AG04449 (cell line): ENCODE results near the gene HDAC4.

Experiments
- CTCF ChIA-PET: fragments of 350-600 bp; formaldehyde crosslinking; extraction: SDS; loops from one replicate; lab custom pipeline; 2021; ENCODE audit warnings: antibody characterized with exemption; lab: Yijun Ruan, JAX
- POLR2A ChIA-PET: fragments of 400-600, 350-600 bp; formaldehyde crosslinking; extraction: SDS; loops from one replicate; lab custom pipeline; 2020; ENCODE audit warnings: antibody characterized with exemption, inconsistent platforms; lab: Yijun Ruan, JAX
- DNase-seq: peaks from one replicate; pipeline ENCODE4 v3.0.0-alpha.2; 2010; ENCODE audit warnings: low read depth, low spot score
- H3K4me3 ChIP-seq: 2 replicates; pipeline ENCODE4 v1.5.1; 2011; ENCODE audit warnings: low read depth, mild to moderate bottlenecking, control low read depth, low read length
- CTCF ChIP-seq: IDR thresholded peaks from one replicate; pipeline ENCODE4 v1.5.1; 2011; ENCODE audit warnings: mild to moderate bottlenecking, moderate library complexity, low read length, control low read depth, inconsistent platforms; ENCODE audit not compliant: insufficient read depth; ENCODE audit errors: missing control alignments

HDAC4 gene

GRCh38 chr2:239130786-239131325, 270.0 kb downstream of the HDAC4 start:
- DNase-seq = no peak
- no peak overlapping the region for H3K4me3 ChIP-seq
- POLR2A ChIA-PET = no interaction called here
- TF ChIP-seq CTCF = no peak
- CTCF ChIA-PET = interaction anchor here (3.8 kb wide), 1 partner anchor 12 kb away, joined by 16 read pairs; no protein-coding TSS in a partner anchor

- H3K4me3 ChIP-seq = no peak overlapping the region
- ChIA-PET CTCF (interaction anchor here (1.0 to 3.8 kb wide), 2 partner anchors 13 to 263 kb away, joined by 3 to 16 read pairs; no protein-coding TSS in a partner anchor), POLR2A (no interaction called here)
- no peak for DNase-seq
- no peak for TF ChIP-seq CTCF
Measured at GRCh38 chr2:239130041-239130440, 270.8 kb downstream of the HDAC4 start.

GRCh38 chr2:239129147-239129920, 271.5 kb downstream of the HDAC4 start:
- no peak for TF ChIP-seq CTCF
- ChIA-PET POLR2A (no interaction called here), CTCF (interaction anchor here (1.0 to 2.5 kb wide), 2 partner anchors 14 to 264 kb away, joined by 3 to 8 read pairs; no protein-coding TSS in a partner anchor)
- no peak for DNase-seq
- no peak overlapping the region for H3K4me3 ChIP-seq

- CTCF ChIA-PET = interaction anchor here (2.5 kb wide), 1 partner anchor 15 kb away, joined by 8 read pairs; no protein-coding TSS in a partner anchor
- POLR2A ChIA-PET = no interaction called here
- no peak overlapping the region for H3K4me3 ChIP-seq
Measured at GRCh38 chr2:239128706-239129105, 272.1 kb downstream of the HDAC4 start.

GRCh38 chr2:239127513-239127912, 273.3 kb downstream of the HDAC4 start:
- CTCF ChIA-PET = interaction anchor here (2.5 kb wide), 1 partner anchor 16 kb away, joined by 8 read pairs; no protein-coding TSS in a partner anchor
- POLR2A ChIA-PET = no interaction called here
- no peak for DNase-seq
- TF ChIP-seq CTCF = no peak
- no peak overlapping the region for H3K4me3 ChIP-seq

More at GRCh38 chr2:239128706-239129105, 272.1 kb downstream of the HDAC4 start:
- no peak for DNase-seq
- TF ChIP-seq CTCF = no peak

- TF ChIP-seq CTCF = no peak
- DNase-seq = no peak
- ChIA-PET CTCF (no interaction called here), POLR2A (no interaction called here)
- no peak overlapping the region for H3K4me3 ChIP-seq
Measured at GRCh38 chr2:239125726-239126675, 274.8 kb downstream of the HDAC4 start.
